MG63 (cell line): ENCODE results near the gene XAGE1B. TPM values are rescaled to one million over a fixed set of nuclear protein-coding genes. Genes with fewer than 3 reads are reported as not detected.
"Not testable (repeated sequence)": the region's sequence is repeated elsewhere in the genome, so short reads cannot be mapped to it uniquely, and the experiment has no call there.

Experiments
- DNase-seq: peaks from one replicate; pipeline ENCODE4 v3.0.0-alpha.2; 2020
- H3K27me3 ChIP-seq: fragments of 250-450 bp; sonication (Bioruptor Pico); 2 replicates; pipeline ENCODE4 v1.5.1; 2020; ENCODE audit warnings: mild to moderate bottlenecking, moderate library complexity
- H3K36me3 ChIP-seq: fragments of 250-450 bp; sonication (Bioruptor Pico); 2 replicates; pipeline ENCODE4 v1.5.1; 2020; ENCODE audit warnings: mild to moderate bottlenecking, moderate library complexity
- H3K4me3 ChIP-seq: fragments of 250-450 bp; sonication (Bioruptor Pico); 2 replicates; pipeline ENCODE4 v1.5.1; 2020; ENCODE audit warnings: mild to moderate bottlenecking, moderate library complexity
- H3K9me3 ChIP-seq: fragments of 250-450 bp; sonication (Bioruptor Pico); 2 replicates; pipeline ENCODE4 v1.5.1; 2020; ENCODE audit warnings: mild to moderate bottlenecking, moderate library complexity
- total RNA-seq: library from RNA; depleted of rRNA; stranded (reverse); fragments of >200 nt; shearing (Covaris generic); gene quantifications from 2 replicates; pipeline ENCODE4 v1.2.3, GENCODE V29; 2014; ENCODE audit warnings: low replicate concordance; rRNA removed

The XAGE1B gene
- total RNA-seq, 1 experiment from 2014 or later, result not detected

- H3K27me3 ChIP-seq, H3K9me3 ChIP-seq, H3K4me3 ChIP-seq, H3K36me3 ChIP-seq, DNase-seq: not testable (repeated sequence)
Observed at GRCh38 chrX:52471301-52471700, 45.6 kb downstream of the XAGE1B start.

Other genes with a start within 250 kb of the XAGE1B start
- not detected in 2 replicates for gene XAGE2, start 148.0 kb downstream of the XAGE1B start, total RNA-seq
- gene XAGE1A, start 21.3 kb downstream of the XAGE1B start, total RNA-seq, result not detected in 2 replicates
- not detected in 2 replicates for gene SSX7, start 137.8 kb upstream of the XAGE1B start, total RNA-seq
- gene SSX2, start 190.1 kb upstream of the XAGE1B start, total RNA-seq, result not detected in 2 replicates
- not detected in 2 replicates for gene SSX2B, start 234.2 kb upstream of the XAGE1B start, total RNA-seq